ENCODE data around the gene WNT3A.

WNT3A gene

DNA sequence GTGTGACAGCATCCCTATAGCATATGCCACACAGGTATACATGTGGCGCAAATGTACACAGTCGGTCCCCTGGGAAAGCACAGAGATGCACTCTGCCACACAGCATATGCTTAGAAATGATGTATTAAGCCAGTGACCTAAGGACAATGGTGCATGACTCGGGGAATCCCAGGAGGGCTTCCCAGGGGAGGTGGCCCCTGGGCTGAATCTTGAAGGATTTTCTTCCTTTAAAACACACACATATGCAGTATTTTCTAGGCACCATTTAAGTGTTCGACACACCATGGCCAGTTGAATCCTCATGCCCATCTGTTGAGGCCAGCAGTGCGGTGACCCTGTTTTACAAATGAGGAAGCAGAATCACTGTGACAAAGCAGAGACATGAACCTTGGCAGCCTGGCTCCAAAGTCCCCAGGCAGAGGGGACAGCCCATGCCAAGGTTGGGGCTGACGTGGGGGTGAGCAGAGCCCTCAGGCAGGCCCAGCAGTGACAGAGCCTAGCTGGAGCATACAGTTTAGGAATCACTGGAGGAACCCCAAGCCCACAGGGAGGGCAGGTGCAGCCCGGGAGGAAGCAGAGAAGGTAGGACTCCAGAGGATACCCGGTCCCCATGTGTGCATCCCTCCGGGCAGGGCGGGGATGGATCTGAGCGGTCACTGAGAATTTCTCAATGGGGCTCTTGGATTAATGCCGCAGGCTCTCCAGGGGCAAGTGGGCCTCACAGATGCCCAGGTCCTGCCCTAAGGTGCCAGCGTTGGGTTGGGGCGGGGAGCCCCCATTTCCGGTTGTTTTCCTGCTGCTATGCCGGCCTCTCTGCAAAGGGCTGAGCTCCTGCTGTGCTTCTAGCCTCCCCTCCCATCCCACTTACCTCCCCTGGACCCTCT lies 28.4 kb downstream of the WNT3A start:
- no peak for DNase-seq

DNA sequence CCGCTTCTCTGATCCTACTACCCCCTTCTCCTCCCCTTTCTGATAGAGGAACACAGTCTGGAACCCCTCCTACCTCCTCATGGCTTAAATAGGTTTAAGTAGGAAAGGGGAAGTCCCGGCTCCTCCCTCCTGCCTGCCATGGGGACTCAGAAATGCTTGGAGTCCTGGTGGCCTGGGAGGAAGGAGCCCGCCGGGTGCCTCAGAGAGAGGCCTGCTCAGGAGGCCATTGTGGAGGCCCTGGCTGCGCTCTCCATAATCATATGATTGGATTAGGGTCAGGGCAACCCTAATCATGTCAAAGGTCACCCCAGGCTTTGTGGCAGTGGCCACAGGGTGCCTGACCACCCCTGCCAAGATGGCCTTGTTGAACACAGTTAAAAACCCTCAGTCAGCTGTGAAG lies 29.0 kb downstream of the WNT3A start:
- no peak for DNase-seq

DNA sequence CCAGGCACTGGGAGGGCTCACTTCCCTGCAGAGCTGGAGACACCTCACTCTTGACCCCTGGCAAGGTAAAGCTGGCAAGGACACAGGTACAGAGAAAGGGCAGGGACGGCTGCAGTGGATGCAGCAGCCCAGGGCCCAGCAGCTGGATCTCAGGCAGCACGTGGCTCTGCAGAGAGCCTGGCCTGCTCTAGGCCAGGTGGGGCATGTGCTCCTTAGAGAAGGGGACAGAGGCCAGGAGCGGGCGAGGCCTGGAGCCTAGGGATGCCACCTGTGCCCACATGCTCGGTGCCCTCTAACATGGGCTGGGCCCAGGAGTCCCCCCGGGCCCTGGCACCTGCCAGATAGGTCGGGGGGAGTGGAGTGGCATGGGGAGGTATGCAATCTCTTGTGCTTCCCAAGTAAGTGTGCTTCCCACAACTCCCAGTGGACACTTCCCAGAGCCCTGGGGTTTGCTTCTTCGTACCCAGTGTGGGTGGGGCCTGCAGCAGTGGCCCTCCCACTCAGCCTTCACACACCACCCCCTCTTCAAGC lies 30.0 kb downstream of the WNT3A start:
- no peak for DNase-seq

DNA sequence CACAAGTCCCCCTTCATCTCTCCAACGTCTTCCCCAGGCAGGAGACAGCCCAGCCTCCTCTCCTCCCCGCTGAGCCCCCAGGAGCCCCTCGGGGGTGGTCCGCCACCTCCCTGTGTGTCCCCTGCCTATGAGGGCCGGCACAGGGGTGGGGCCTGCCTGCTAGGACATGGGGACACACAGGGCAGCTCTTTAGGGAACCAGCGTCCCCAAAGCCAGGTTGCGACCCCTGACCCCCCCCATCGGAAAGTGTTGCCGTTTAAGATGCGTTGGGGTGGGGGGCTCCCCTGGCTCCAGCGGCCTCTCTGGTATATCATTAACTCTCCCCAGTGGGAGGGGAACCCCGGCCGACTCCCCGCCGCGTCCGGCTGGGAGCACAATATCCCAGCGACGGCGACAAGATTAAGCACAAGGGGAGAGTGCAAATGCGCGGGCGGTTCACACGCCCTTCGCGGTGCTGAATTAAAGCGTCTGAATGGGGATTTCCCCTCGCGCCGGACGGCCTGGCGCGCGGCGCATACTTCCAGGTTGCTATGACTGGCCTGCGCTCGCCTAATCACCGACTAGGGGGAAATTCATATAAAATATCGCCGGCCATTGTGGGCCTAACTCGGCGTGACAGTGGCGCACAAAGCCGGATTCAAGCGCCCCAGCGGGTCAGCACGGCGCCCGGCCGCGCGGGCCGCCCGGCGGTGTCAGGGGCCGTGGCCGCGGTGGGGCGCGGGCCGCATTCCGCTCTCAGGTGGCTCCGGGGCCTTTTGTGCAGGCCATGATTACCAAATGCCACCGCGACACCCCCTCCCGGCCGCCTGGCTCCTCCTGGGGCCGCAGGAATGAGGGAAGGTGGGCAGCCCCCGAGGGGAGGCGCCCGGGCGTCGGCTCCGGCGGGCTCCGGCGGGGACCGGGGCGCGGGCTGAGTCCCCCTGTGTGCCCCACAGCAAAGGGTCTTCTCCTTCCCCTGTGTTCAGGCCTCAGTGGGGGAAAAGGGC lies 30.9 kb downstream of the WNT3A start:
- DNase-seq, result no peak

DNA sequence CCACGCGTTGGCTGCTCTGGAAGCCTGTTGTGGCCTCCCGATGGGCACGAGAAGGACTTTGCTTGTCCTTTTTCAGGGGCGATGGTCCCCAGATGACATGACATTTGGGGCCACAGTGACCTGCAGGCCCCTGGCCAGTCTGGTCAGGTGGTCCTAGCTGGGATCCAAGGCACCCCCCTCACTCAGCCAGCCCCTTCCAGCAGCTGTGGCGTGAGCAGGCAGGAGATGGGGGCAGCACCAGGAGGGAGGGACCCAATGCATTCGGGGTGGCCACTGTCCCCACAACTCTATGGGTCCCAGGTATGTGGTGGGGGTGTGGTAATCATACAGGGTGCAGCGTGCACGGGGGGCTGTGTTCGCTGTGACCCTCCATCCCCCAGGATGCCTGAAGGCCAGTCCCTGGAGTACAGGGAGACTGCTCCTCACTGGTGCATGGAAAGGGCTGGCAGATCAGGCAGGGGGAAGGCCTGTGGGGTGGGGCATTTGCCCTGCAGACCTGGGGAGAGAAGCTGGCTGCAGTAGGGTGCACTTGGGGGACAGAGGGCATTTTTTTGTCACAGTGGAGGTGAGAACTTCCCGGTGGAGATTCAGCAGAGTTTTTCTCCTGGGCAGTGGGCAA lies 31.7 kb downstream of the WNT3A start:
- no peak for DNase-seq

DNA sequence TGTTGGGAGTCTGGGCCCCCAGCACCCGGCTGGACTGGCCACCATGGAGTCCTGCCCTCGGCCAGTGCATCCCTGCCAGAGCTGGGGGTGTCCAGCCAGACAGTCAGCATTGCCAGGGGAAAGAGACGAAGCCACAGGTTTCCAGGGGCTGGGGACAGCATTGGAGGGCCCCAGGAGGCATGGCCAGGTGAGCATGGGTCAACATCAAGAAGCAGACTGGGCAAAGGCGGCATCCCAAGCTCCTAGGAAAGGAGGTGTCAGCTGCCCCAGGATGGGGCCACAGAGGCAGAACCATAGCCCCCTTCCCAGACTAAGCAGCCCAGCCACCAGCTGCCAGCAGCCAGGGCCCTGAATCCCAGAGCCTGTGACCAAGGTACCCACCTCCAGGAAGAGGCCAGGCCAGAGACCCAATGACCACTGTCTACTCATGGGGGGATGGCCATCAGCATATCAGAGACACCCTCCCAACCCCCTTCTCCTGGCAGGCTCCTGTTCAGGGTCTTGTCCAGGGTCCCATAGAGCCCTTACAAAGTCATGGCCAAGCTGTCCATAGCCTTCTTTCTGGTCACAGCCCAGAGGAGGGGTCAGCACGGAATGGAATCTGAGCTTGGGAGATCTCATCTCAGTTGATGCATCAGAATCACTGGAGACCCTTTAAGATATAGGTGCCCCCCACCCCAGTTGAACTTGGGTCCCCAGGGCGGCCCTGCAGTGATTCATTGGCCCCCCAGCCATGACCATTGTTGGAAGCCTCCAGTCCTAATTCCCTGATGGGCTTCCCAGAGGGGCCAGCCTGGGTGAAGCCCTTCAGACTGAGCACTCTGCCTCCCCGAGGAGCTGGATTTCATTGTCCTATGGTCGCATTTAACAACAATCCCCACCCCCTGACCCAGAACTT lies 32.5 kb downstream of the WNT3A start:
- DNase-seq, result no peak

DNA sequence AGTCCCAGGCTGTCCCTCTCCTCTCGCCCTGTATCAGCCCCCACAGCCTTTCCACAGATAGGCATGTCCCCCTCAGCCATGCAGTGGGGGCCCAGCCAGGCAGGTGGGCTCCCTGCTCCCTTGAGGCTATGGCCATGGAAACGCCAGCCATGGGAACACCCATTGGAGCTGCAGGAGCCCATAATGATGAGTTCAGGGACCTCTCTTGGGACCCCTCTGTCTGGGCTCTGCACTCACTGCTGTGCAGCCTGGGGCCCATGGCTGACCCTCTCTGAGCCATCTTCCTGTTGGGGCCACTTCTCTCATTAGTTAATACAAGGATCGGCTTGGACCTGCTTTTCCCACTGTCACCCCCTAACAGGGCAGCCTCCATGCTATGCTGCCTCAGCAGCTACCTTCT lies 33.2 kb downstream of the WNT3A start:
- DNase-seq, result no peak

DNA sequence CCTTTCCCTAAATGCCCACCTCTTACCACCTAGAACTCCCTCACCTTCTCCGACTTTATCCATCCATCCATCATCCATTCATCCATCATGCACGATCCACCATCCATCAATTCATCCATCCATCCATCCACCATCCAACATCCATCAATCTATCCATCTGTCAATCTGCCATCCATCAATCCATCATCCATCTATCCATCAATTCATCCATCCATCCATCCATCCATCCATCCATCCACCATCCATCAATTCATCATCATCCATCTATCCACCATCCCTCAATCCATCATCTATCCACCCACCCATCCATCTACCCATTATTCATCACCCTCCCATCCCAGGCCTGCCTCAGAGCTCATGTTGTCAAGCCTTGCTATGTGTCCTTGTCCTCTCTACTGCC lies 34.5 kb downstream of the WNT3A start:
- DNase-seq, result no peak

DNA sequence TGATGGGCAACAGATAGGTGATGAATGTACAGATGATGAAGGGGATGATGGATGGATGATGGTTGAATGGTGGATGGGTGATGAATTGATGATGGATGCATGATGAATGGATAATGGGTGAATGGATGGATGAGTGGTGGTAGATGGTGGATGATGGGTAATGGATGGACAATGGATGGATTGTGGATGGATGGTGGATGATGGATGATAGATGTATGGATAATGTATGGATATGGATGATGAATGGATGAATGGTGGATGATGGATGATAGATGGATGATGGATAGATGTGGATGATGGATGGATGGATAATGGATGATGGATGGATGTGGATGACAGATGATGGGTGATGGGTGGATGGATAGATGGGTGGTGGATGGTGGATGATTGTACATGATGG lies 35.7 kb downstream of the WNT3A start:
- no peak for DNase-seq

DNA sequence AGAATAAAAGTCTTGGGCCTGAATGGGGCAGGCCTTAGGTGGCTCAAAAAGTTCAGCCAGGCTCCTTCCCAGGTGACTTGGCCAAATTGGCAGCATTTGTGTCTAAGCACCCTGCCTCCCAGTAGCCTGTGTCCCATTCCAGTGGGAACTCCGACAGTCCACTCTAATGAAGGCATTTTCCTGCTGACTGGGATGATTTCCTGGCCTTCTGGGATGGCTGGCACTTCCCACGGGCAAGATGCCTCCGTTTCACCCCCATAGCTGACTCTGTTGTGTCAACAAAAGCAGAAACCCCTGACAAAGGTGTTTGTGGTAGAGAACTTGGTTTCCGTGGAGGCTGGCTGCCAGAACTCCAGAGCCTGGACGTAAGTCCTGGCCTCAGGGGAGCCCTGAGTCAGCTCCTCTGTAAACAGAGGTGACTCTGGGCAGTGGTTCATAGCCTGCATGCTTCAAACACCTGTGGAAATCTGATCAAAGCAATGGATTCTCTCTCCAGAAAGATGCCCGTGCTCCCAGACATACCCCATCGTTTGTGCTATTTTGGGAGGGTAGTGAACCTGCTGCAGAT lies 36.6 kb downstream of the WNT3A start:
- DNase-seq, result no peak

DNA sequence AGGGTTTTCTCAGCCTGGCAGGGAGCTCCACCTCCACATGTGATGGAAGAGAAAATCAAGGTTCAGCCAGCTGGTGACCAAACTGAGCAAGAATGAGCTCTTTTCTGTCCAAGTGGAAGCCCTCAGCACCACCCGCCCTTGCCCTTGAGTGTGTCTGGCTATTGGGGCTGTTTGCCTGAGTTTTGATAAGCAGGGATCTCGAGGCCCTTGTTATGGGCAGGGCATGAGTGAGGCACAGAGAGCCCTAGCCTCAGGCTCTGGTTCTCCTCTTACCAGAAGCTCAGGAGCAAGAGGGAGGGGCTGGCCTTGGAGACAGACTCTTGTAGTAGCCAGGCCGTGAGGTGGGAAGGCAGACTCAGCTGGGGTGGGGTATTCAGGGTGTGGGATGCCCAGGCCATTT lies 38.2 kb downstream of the WNT3A start:
- DNase-seq, result no peak

DNA sequence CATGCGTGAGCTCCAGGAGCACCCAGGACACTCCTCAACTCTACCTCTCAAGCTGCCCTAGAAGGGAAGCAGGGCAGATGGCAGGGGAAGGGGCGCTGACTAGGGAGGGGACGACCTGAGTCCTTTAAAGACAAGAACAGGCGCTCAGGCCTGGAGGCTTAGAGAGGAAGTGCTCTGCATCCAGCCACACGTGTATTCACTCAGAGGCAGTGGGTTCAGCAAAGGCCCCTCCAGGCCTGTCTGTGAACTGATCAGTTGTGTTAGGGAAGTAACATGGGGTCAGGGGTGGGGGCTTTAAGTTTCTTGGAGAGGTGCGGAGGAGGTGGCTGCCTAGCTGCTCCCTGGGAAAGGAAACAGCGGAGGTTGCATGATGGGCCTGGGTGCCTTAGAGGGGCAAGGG lies 38.6 kb downstream of the WNT3A start:
- DNase-seq, result no peak

DNA sequence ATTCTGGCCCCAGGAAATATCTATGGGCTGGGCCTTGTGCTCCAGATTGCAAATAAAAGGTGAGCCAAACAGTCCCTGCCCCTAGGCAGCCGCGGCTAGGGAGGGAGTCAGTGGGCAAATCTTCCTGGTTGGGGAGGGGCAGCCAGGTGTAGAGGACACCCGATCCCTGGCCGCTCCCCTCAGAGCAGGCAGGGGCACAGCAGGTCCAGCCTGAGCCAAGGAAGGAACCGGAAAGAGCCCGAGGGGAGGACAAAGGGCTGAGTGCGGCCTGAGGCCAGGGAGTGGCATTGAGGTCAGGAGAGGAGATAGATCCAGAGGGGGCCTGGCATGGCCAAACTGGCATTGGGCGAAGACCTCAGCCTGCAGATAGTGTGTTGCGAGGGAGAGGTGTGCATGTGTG lies 39.1 kb downstream of the WNT3A start:
- DNase-seq, result no peak

DNA sequence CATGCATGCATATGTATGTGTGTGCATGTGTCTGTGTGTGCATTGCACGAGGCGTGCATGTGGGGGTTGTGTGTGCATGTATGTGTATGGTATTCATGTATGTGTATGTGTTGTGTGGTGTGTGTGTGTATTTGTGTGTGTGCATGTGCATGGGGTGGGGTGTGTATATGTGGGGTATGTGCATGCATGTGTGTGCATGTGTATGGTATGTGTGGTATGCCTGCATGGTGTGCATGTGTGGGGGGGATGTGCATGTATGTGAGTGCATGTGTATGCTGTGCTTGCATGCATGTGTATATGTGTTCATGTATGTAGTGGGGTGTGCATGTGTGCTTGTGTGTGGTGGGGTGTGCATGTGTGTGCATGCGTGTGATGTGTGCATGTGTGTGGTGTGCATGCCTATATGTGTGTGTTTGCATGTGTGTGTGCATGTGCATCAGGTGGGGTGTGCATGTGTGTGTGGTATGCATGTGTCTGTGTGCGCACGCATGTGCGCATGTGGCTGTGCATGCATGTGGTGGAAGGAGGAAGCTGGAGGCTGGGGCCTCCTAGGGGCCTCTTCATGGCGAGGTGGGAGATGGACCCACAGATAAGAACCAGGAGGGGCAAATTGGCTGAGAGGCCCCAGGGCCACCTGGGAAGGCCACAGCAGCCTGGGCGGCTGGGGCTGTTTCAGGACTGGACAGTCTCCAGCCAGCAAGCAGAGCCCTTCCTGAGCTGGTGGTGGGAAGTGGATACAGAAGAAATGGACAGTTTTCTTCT lies 39.8 kb downstream of the WNT3A start:
- no peak for DNase-seq

DNA sequence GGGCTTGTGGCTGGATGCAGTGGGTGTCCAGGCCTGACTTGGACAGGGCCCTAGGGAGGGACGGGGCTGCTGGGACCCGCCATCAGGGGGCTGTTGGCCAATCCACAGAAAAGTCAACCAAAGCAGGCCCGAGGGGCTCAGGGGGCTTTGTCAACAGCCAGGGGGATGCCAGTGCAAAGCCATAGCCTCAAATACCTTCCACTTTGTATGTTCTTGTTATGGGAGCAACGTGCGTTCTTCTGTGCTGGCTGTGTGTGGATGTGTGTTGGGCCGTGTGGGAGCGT lies 40.3 kb downstream of the WNT3A start:
- no peak for DNase-seq

DNA sequence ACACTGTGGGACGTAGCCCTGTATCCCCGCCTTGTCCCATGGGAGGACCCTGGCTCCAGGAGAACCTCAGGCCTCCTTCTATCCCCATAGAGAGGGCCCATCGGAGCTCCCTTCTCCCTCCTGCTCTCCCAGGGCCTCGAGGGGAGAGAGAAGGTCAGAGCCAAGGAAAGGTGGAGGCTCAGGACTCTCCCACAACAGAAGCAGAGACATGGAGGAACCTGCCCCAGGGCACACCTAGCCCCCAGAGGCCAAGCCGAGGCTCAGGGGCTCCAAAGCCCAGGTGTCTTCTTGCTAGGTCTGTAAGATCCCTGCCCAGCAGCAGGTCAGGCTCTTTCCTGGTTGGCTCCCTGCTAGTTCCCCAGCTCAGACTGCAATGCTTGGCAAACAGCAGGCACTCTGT lies 41.3 kb downstream of the WNT3A start:
- DNase-seq, result no peak

DNA sequence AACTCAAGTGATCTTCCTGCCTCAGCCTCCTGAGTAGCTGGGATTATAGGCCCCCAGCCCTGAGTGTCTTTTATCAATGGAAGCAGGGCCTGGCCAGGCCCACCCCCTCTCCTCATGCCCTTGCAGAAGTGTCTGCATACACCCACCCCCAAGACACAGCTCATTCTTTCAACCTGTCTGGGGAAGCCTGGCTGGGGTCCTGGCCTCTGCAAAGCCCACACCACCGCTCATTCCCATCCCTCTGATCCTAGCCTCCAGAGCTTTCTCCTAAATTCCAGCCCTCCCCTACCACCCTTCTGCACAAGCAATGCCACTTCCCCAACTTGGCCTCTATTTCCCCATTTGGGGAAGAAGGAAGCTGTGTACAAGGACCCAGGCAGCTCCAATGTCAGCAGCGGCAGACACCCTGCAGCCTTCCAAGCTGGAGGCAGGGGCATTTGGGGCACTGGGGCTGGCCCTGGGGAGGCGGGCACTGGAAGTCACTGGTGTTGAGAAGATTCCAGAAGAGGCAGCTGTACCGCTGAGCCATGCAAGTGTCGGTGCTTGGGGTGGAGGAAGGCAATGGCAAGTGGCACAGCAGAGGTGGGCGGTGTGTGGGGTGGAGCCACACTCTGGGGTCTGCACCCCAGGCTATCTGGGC lies 42.0 kb downstream of the WNT3A start:
- DNase-seq, result no peak

DNA sequence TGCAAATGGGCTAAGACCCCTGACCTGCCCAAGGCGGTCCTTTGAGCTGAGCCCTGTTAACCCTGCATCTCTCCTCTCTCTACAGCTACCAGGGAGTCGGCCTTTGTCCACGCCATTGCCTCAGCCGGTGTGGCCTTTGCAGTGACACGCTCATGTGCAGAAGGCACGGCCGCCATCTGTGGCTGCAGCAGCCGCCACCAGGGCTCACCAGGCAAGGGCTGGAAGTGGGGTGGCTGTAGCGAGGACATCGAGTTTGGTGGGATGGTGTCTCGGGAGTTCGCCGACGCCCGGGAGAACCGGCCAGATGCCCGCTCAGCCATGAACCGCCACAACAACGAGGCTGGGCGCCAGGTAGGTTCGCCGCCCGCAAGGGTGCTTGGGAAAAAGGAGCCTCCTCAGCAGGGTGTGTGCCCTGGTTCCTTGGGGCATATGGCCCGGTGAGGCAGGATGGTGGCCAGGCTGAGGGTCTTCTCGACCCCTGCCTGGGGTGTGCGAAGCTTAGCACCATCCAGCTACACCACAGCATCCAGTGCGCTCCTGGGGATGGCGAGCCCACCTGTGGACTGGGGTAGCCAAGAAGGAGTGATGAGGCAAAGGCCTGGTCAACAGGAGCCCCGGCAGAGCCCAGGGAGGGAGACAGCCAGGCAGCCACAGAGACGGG lies 43.9 kb downstream of the WNT3A start:
- no peak for DNase-seq

DNA sequence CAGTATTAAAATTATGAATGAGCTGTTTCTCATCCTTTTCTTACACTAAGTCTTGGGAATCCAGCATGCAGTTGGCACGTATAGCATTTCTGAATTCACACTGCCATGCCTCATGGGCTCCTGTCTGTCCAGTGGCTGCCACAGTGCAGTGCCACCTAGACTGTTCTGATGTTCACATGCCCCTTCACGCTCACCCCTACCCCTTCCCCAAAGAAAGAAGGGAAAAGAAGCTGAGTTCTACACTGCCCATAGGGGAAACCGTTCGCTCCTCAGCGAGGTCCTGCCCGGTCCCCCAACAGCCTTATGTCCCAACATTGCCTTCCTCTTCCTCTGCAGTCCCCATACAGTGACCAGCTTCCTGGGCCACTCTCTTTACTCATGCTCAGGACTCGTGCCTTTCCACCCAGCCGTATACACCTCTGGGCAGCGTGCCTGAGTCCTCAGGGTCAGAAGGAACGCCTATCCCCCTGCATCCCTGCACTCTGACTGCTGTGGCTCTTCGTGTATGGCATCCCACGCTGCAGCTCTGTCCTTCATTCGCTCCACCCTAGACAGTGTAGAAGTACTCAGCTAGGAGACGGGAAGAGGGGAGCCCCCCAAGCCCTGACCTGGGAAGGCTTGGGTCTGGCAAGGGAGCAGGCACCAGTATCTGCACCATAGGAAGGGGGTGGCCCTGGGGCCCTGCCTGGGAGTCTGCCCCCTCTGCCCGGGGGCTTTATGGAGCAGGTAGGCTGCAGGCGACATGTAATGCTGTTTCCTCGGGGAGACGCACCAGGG lies 51.6 kb downstream of the WNT3A start:
- no peak for DNase-seq
